Colon (tissue), 2 donors: Measurements from ENCODE around the gene KBTBD13.

Experiments
- FAIRE-seq: peaks from 2 replicates; lab custom pipeline; 2012; peaks lifted over from hg19 to GRCh38; lab: Jason Lieb, UNC
- donor health status: control.
- donor health status: control.

Gene KBTBD13

GRCh38 chr15:65052956-65053355, 23.6 kb upstream of the KBTBD13 start:
- no peak for FAIRE-seq

DNA sequence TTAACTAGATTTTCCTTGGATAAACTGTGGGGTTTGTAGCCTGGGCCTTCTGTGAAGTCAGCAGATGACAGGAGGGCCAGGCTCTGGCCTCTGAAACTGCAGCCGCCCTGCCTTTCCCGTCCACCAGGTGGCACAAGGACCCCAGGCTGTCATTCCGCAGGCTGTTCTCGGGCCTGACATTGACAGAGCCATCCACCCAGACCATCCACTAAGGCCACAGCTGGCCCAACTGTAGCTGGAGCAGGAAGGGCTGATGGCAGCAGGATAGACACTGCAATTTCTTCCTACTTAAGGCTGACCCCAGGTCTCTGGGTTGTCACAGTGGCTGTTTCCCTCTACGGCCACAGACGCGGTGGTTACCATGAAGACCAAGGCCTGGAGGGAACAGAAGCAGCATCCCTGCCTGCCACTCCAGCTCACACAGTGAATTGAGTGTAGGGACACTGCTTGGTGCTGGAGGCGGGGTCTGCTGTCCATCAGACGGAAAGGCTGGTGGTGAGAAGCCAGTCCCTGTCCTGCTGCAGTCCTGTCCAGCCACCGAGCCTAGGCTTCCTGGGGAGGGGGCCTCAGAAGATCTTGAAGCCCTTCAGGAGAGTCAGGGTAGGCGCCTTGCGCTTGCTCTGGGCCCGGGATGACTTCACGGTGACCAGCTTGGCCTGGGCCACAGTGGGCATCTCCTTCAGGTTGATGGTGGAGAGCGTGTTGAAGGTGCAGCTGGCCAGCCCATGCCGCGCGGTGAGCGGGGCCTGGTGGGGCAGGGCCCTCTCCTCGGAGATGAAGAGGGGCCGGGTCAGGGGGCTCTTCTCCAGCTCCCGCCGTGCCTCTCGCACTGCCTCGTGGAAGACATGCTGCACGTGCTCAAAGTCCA, 22.0 kb upstream of the KBTBD13 start:
- FAIRE-seq: no peak

- no peak for FAIRE-seq
These were observed 21.2 kb upstream of the KBTBD13 start for GRCh38 chr15:65055201-65055870.

- FAIRE-seq: no peak
These were observed 20.4 kb upstream of the KBTBD13 start for GRCh38 chr15:65056106-65056505.

DNA sequence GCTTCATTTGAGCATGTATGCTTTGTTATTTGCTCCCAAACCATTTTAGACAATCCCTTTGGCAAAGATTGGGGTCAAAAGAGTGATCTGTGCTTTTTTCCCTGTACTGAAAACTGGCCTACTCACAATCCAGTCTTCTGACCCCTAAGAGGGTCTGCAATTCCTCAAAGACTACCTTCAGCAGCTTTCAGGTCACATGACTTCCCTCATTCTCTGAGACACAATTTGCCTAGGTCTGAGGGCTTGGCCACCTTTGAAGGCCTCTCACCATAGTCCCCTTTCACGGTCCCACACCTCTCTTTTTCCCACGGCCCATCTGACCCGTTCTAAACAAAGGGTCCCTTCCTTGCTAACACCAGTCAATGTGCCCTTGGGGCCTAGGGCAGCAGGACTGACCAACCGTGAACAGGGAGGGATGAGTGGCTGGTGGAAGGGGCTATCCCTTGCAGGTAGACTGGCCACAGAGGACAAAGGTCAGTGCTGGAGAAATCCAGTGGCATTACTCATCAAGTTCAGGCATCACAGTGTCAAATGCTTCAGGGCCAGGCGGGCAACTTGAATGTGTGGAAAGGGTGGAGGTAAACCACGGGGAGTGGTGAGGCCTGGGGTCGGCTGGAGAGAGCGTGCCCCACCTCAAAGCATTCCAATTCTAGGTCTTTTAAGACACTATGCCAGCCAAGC, 19.5 kb upstream of the KBTBD13 start:
- no peak for FAIRE-seq

DNA sequence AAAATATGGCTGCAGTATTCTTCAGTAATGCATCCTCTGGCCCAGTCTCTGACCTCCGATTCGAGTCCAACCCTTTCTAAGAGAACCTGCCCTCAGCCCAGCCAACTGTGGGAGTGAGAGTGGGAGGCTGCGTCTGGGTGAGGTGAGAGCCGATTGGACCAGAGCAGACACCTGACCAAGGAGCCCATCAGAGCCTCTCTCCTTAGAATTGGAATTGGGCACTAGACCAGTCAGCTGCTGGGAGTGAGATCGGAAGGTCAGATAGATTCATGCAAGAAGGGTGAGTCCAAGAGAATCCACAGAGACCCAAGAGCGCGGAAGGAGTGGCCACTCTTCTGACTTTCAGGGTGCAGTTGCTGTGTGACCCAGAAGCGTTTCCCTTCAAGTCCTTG, 19.0 kb upstream of the KBTBD13 start:
- no peak for FAIRE-seq

- FAIRE-seq: no peak
These were observed 17.9 kb upstream of the KBTBD13 start for GRCh38 chr15:65058394-65059368.

DNA sequence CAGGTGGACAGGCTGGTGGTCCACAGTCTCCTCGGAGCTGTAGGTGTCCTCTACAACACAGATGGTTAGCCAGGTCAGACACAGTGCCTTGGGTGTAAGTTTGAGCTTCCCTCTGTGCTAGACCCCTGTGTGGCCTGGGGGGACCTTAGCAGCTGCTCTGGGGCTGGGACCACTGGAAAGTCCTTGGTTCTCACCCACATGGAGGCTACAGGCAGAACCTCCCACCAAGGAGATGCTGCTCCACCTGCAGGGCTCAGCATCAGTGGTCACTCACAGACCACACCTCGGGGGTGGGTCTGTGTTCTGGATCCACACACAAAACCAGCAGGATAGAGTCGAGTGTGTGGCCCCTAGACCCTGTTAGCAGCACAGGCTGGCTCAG, 17.2 kb upstream of the KBTBD13 start:
- no peak for FAIRE-seq

- no peak for FAIRE-seq
These were observed 16.5 kb upstream of the KBTBD13 start for GRCh38 chr15:65059931-65060596.

GRCh38 chr15:65060641-65061397, 15.7 kb upstream of the KBTBD13 start:
- FAIRE-seq: no peak

- FAIRE-seq: no peak
These were observed 14.5 kb upstream of the KBTBD13 start for GRCh38 chr15:65062061-65062460.

GRCh38 chr15:65062726-65063125, 13.8 kb upstream of the KBTBD13 start:
- FAIRE-seq: no peak

GRCh38 chr15:65066001-65066634, 10.4 kb upstream of the KBTBD13 start:
- no peak for FAIRE-seq

- no peak for FAIRE-seq
These were observed 9.8 kb upstream of the KBTBD13 start for GRCh38 chr15:65066635-65067316.

- no peak for FAIRE-seq
These were observed 9.3 kb upstream of the KBTBD13 start for GRCh38 chr15:65067317-65067644.

DNA sequence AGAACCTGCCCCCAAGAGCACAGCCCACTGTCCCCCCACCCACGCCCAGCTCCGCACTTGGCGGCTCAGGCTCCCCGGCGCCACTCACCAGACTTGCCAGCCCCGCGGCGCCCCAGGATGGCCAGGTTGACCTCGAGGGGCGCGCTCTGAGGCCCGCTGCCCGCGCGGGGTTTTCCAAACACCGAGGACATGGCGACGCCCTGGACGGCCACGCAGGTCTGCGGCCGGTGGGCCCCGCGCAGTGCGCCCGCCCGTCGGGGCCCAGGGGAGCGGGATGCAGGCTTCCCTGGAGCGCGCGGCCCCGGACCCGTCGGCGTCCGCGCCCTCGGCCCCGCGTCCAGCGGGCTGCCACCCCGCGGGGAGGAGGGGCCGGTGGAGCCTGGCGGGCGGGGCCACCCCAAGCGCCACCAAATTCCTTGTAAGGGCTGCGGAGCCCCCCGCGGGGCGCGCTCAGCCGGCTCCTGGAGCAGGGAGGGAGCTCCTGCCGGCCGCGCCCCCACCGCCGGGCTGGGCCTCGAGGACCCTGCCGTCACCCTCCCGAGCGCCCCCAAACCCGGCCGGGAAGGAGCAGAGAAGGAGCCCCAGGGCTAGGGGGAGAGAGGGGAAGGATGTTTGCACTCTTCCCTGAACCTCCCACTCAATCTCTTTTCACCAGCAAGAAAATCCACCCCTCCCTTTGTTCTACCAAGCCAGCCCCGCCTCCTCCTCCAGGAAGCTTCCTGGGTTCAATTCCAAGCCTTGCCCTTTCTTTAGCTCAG, 8.7 kb upstream of the KBTBD13 start, which contains the start of gene RASL12:
Gene RASL12, minus strand, starts transcription at position 347 of the 758 bp plus-strand sequence. Its CDS starts 156 bp downstream, at position 191.
- no peak for FAIRE-seq

- no peak for FAIRE-seq
These were observed 8.2 kb upstream of the KBTBD13 start for GRCh38 chr15:65068403-65068788.

DNA sequence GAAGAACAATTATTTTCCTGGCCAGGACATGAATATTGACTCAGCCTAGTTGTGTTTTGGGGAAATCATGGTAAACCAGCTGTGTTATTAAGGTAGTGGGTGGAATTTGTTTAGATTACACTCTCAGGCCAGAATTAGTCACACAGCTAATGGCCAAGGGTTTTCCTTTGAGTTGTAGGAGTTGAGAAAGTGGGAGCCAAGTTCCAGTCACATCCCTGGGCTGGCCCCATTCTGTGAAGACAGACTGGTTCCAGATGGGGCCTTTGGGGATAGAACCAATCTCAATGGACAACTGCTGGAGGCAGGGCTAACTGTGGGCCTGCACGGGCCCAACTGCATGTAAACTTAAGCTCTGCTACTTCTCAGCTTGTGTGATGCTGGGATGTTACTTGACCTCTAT, 7.4 kb upstream of the KBTBD13 start:
- no peak for FAIRE-seq
